Tibial nerve (tissue), 3 donors: ENCODE measurements around the gene SMTNL2.

Source experiments
- POLR2A ChIP-seq, 2 donors: fragments of 450-650 bp; IDR thresholded peaks; one replicate each; pipeline ENCODE4 v1.6.1; 2017; ENCODE audit warnings: antibody characterized with exemption in 2 of 2, mild to moderate bottlenecking in 2 of 2, moderate library complexity in 2 of 2
- TF ChIP-seq, protein P1 (sequence below), 5 experiments: fragments of 200-600 bp in 3 of 5; fragments of 450-650 bp in 2 of 5; sonication (generic) in 3 of 5; IDR thresholded peaks; one replicate each; pipeline ENCODE4 v1.5.1; 2016 to 2019; ENCODE audit warnings: antibody characterized with exemption in 5 of 5, mild to moderate bottlenecking in 3 of 5, moderate library complexity in 2 of 5

- TF ChIP-seq, protein P1, sequence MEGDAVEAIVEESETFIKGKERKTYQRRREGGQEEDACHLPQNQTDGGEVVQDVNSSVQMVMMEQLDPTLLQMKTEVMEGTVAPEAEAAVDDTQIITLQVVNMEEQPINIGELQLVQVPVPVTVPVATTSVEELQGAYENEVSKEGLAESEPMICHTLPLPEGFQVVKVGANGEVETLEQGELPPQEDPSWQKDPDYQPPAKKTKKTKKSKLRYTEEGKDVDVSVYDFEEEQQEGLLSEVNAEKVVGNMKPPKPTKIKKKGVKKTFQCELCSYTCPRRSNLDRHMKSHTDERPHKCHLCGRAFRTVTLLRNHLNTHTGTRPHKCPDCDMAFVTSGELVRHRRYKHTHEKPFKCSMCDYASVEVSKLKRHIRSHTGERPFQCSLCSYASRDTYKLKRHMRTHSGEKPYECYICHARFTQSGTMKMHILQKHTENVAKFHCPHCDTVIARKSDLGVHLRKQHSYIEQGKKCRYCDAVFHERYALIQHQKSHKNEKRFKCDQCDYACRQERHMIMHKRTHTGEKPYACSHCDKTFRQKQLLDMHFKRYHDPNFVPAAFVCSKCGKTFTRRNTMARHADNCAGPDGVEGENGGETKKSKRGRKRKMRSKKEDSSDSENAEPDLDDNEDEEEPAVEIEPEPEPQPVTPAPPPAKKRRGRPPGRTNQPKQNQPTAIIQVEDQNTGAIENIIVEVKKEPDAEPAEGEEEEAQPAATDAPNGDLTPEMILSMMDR (IDR thresholded peaks at IDR 0.05), result no peak
- no peak for TF ChIP-seq POLR2A (IDR thresholded peaks at IDR 0.05)
These were observed 47.1 kb downstream of the SMTNL2 start for GRCh38 chr17:4631431-4631830.
